Astrocyte of the hippocampus (primary cell): ENCODE measurements around the gene TUBA8.
"Not testable (repeated sequence)": the region's sequence is repeated elsewhere in the genome, so short reads cannot be mapped to it uniquely, and the experiment has no call there.

Experiments
- DNase-seq: peaks from one replicate; pipeline ENCODE4 v3.0.0; 2011; ENCODE audit warnings: low read depth, low spot score

Gene TUBA8

GRCh38 chr22:18172776-18173175 lies 62.2 kb downstream of the TUBA8 start:
- DNase-seq, result not testable (repeated sequence)

GRCh38 chr22:18173441-18173840 lies 62.8 kb downstream of the TUBA8 start:
- DNase-seq, result not testable (repeated sequence)
